Spleen (tissue), 11 donors: ENCODE measurements around the gene CHFR. TPM values are rescaled to one million over a fixed set of nuclear protein-coding genes. Genes with fewer than 3 reads are reported as not detected.
A peak's percentile ranks its signal among the peaks of the same experiment; 100 is the strongest.

ENCODE experiments used
- DNase-seq: peaks from one replicate; pipeline ENCODE4 v3.0.0-alpha.2; 2020
- H3K27ac ChIP-seq, 8 donors: fragments of 200-600 bp; sonication (generic) in 7 of 8; 1 replicate in 4 of 8; 2 replicates in 4 of 8; pipeline versions ENCODE4 v1.5.0 to v1.8.0; 2016 to 2021; ENCODE audit warnings: inconsistent platforms in 4 of 8, mild to moderate bottlenecking in 4 of 8, moderate library complexity in 1 of 8
- H3K27me3 ChIP-seq, 7 donors: fragments of 200-600 bp; sonication (generic) in 6 of 7; replicated peaks in 1 of 7; 1 replicate in 4 of 7; 2 replicates in 3 of 7; pipeline versions ENCODE4 v1.5.0 to v1.8.0; 2016 to 2021; ENCODE audit warnings: inconsistent platforms in 3 of 7, mild to moderate bottlenecking in 1 of 7
- H3K36me3 ChIP-seq, 6 donors: fragments of 200-600 bp; sonication (generic) in 5 of 6; 1 replicate in 4 of 6; 2 replicates in 2 of 6; pipeline versions ENCODE4 v1.5.0 to v1.8.0; 2016 to 2021; ENCODE audit warnings: inconsistent platforms in 2 of 6
- H3K4me1 ChIP-seq, 6 donors: fragments of 200-600 bp; sonication (generic) in 5 of 6; 1 replicate in 3 of 6; 2 replicates in 3 of 6; pipeline versions ENCODE4 v1.5.0 to v1.8.0; 2016 to 2021; ENCODE audit warnings: inconsistent platforms in 3 of 6
- H3K4me3 ChIP-seq, 8 donors: fragments of 200-600 bp; sonication (generic) in 7 of 8; 1 replicate in 4 of 8; 2 replicates in 4 of 8; pipeline versions ENCODE4 v1.5.0 to v1.8.0; 2016 to 2021; ENCODE audit warnings: inconsistent platforms in 4 of 8, mild to moderate bottlenecking in 4 of 8, moderate library complexity in 2 of 8
- H3K9me3 ChIP-seq, 8 donors: fragments of 200-600 bp; sonication (generic) in 7 of 8; 1 replicate in 4 of 8; 2 replicates in 4 of 8; pipeline versions ENCODE4 v1.5.0 to v1.8.0; 2016 to 2021; ENCODE audit warnings: inconsistent platforms in 4 of 8
- POLR2A ChIP-seq, 3 donors: fragments of 450-650 bp; IDR thresholded peaks; one replicate each; pipeline ENCODE4 v1.5.1; 2017; ENCODE audit warnings: antibody characterized with exemption in 3 of 3, mild to moderate bottlenecking in 1 of 3
- POLR2AphosphoS5 ChIP-seq, 3 donors: sonication (generic); formaldehyde crosslinking; IDR thresholded peaks; one replicate each; pipeline ENCODE4 v1.5.1; 2017; ENCODE audit warnings: antibody characterized with exemption in 3 of 3
- WGBS, 5 donors: extraction: QIAGEN DNeasy Blood & Tissue Kit in 3 of 5; methylation state at CpG; one replicate each; pipeline versions ENCODE4 v1.1.5 to v1.1.7; 2013 to 2018; 5-methylcytosine and 5-hydroxymethylcytosine counted together
- intact Hi-C: fragments of 100-400 bp; cut with DNase I; formaldehyde crosslinking; loops from one replicate; pipeline ENCODE4 v1.15.0; 2023; ENCODE audit warnings: low total_unique reads
- polyA plus RNA-seq, 3 donors: library from polyadenylated mRNA; stranded (reverse); fragments of 200-250 nt; gene quantifications; one replicate each; pipeline ENCODE4 v1.2.1, GENCODE V29; 2013
- total RNA-seq, 7 donors: library from RNA; depleted of rRNA in 3 of 7; stranded (reverse); fragments of >200 nt in 3 of 7; fragmentation: NEBNext Ultra II Directional in 4 of 7; extraction: Animal tissue kit (Norgen Biotek cat#: 25700) in 4 of 7; gene quantifications; one replicate each; pipeline versions ENCODE4 v1.1.0 to v1.2.1, GENCODE V29; 2016 to 2021
- TF ChIP-seq, protein P1 (sequence below), 11 experiments: fragments of 200-600 bp in 7 of 11; fragments of 450-650 bp in 4 of 11; sonication (generic) in 4 of 11; IDR thresholded peaks in 8 of 11; conservative IDR thresholded peaks in 3 of 11; 1 replicate in 7 of 11; 2 replicates in 4 of 11; pipeline versions ENCODE4 v1.4.0 to v1.8.0; 2016 to 2021; ENCODE audit warnings: antibody characterized with exemption in 11 of 11, inconsistent platforms in 4 of 11, mild to moderate bottlenecking in 1 of 11
- donor health status: healthy with polysubstance abuse.
- donor health status: DM: no; HTN: no; CAD: no; lungs with moderate emphysema.
- donor health status: DM: no; HTN: no; CAD: no.
- donor health status: Bipolar disorder and iron deficiency.
- donor health status: healthy.
- donor health status: DM: no; HTN: no; CAD: no.
- donor health status: DM: yes; HTN: yes; CAD: no.

Gene CHFR
- total and polyA plus RNA-seq, 10 donors: 26.7 to 87.2 (median 64.6) TPM

DNA sequence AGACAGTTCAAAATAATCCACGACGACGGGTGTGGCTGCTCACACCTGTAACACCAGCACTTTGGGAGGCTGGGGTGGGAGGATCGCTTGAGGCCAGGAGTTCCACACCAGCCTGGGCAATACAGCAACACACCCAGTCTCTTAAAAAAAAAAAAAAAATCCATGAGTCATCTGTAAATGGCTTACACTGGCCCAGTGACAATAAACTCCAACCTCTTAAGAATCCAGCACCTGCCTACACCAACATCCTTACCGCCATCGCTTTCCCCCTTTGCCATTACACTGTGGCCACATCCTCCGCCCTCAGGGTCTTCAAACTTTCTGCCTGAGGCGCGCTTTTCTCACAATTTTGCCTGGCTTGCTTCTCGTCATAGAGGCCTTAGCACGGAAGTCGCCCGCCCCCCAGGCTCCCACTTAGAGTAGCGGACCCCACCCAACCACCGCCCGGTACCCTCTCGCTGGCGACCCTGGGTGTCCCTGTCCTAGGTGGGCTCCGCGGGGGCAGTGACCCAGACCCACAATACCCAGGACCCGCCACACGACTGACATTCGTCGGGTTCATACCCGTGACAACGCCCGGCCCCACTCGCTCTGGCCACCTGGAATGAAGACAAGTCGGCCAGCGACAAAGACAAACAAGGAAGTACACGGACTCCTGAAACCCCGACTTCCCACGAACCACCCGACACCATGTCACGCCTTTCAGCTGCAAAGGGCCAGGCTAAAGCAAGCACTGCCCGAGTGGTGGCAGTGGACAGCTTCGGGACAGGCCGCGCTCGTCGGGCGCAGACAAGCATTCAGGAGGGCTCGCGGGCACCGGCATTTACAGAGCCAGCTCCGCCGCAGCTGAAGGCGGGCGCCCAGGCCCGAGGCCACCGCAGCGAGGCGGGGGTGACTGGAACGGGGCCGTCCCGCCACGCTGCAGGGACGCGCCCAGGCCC, 59.4 kb downstream of the CHFR start:
- peak; percentile 89 for DNase-seq
- Histone ChIP-seq H3K4me1 (peaks cover 17 to 56% (median 31%) of the 10 kb centered on the region in 6 donors), H3K27me3 (no peaks in the 10 kb centered on the region), H3K36me3 (peaks cover 0 to 58% (median 17%) of the 10 kb centered on the region in 6 donors), H3K4me3 (peak overlapping the region; percentile 89 to 99 (median 97)), H3K27ac (peak overlapping the region; percentile 93 to 100 (median 98)), H3K9me3 (no peaks in the 10 kb centered on the region)
- intact Hi-C loops: loop anchor here (10.0 kb wide), 1 partner anchor 57 kb away; the partner anchor contains the start of gene CHFR
- 11 to 22% (median 12%) methylated on average over 25 to 59 of the region's 59 CpGs for WGBS, 5 donors
- TF ChIP-seq POLR2A (IDR thresholded peaks at IDR 0.05) (no peak), POLR2AphosphoS5 (IDR thresholded peaks at IDR 0.05) (no peak)
- TF ChIP-seq, protein P1, sequence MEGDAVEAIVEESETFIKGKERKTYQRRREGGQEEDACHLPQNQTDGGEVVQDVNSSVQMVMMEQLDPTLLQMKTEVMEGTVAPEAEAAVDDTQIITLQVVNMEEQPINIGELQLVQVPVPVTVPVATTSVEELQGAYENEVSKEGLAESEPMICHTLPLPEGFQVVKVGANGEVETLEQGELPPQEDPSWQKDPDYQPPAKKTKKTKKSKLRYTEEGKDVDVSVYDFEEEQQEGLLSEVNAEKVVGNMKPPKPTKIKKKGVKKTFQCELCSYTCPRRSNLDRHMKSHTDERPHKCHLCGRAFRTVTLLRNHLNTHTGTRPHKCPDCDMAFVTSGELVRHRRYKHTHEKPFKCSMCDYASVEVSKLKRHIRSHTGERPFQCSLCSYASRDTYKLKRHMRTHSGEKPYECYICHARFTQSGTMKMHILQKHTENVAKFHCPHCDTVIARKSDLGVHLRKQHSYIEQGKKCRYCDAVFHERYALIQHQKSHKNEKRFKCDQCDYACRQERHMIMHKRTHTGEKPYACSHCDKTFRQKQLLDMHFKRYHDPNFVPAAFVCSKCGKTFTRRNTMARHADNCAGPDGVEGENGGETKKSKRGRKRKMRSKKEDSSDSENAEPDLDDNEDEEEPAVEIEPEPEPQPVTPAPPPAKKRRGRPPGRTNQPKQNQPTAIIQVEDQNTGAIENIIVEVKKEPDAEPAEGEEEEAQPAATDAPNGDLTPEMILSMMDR (IDR thresholded peaks at IDR 0.05 in 8 of 11, conservative IDR thresholded peaks at IDR 0.05 in 3 of 11): no peak

DNA sequence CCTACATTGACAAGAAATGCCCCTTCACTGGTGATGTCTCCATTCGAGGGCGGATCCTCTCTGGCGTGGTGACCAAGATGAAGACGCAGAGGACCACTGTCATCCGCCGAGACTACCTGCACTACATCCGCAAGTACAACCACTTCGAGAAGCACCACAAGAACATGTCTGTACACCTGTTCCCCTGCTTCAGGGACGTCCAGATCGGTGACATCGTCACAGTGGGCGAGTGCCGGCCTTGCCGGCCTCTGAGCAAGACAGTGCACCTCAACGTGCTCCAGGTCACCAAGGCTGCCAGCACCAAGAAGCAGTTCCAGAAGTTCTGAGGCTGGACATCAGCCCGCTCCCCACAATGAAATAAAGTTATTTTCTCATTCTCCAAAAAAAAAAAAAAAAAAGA, 61.5 kb downstream of the CHFR start:
- TF ChIP-seq POLR2AphosphoS5 (IDR thresholded peaks at IDR 0.05) (no peak), POLR2A (IDR thresholded peaks at IDR 0.05) (no peak)
- TF ChIP-seq, protein P1 (IDR thresholded peaks at IDR 0.05 in 8 of 11, conservative IDR thresholded peaks at IDR 0.05 in 3 of 11): no peak
- Histone ChIP-seq H3K27me3 (no peaks in the 10 kb centered on the region), H3K4me3 (no peak overlapping the region), H3K27ac (no peak overlapping the region), H3K36me3 (peaks cover 0 to 66% (median 30%) of the 10 kb centered on the region in 6 donors), H3K4me1 (peaks cover 17 to 56% (median 31%) of the 10 kb centered on the region in 6 donors), H3K9me3 (no peaks in the 10 kb centered on the region)
- DNase-seq: no peak
- intact Hi-C loops: loop anchor here (10.0 kb wide), 1 partner anchor 59 kb away; the partner anchor contains the start of gene CHFR
- WGBS, 5 donors: 92 to 100% (median 94%) methylated on average over 10 to 16 of the region's 16 CpGs

DNA sequence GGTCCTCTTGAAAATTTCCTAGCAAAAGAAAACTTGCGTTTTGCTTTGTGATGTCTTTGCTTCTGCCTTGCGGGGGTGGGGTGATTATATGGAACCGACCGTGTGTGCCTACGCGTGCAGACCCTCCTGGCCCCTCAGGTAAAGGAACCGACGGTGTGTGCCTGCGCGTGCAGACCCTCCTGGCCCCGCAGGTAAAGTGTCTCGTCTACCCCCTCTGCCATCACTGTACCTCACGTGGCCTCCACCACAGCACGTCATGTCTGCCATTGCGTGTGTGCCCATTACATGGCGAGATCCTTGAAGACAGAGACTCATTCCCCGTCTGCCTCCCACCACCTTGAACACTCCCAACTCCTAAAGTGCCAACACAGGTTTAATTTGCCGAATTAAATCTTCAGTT, 62.3 kb downstream of the CHFR start:
- TF ChIP-seq POLR2AphosphoS5 (IDR thresholded peaks at IDR 0.05): peak in 1 of 3 donors; percentile 28
- no peak for TF ChIP-seq POLR2A (IDR thresholded peaks at IDR 0.05)
- Histone ChIP-seq H3K36me3 (peaks cover 0 to 74% (median 34%) of the 10 kb centered on the region in 6 donors), H3K27ac (no peak overlapping the region), H3K27me3 (no peaks in the 10 kb centered on the region), H3K9me3 (no peaks in the 10 kb centered on the region), H3K4me3 (no peak overlapping the region), H3K4me1 (peaks cover 17 to 63% (median 34%) of the 10 kb centered on the region in 6 donors)
- intact Hi-C loops: loop anchor here (10.0 kb wide), 1 partner anchor 60 kb away; the partner anchor contains the start of gene CHFR
- no peak for DNase-seq
- 93 to 96% (median 95%) methylated on average over 18 of the region's 18 CpGs for WGBS, 5 donors

DNA sequence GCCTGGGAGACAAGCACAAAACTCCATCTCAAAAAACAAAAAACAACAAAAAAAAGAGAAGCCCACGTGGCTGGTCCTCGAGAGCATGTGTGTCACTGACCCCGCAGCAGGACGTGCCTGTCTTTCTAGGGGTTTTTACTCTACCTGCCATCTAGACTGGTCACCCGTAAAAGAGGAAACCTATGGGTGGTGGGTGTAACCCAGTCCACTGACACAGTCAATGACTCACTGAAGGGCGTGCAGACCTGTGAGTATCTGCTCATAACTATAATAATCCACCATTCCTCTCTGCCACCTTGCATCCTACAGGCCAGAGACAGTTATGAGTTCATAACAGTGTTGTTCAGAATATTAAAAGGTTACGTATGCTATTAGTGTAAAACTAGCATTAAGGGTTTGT, 63.4 kb downstream of the CHFR start:
- Histone ChIP-seq H3K4me3 (no peak overlapping the region), H3K27ac (no peak overlapping the region), H3K27me3 (no peaks in the 10 kb centered on the region), H3K9me3 (no peaks in the 10 kb centered on the region), H3K4me1 (peaks cover 14 to 65% (median 32%) of the 10 kb centered on the region in 6 donors), H3K36me3 (peaks cover 0 to 84% (median 45%) of the 10 kb centered on the region in 6 donors)
- no peak for DNase-seq
- intact Hi-C loops: loop anchor here (10.0 kb wide), 1 partner anchor 61 kb away; the partner anchor contains the start of gene CHFR
- 77 to 87% (median 83%) methylated on average over 7 of the region's 7 CpGs for WGBS, 5 donors
- TF ChIP-seq POLR2AphosphoS5 (IDR thresholded peaks at IDR 0.05): no peak
- TF ChIP-seq, protein P1 (IDR thresholded peaks at IDR 0.05 in 8 of 11, conservative IDR thresholded peaks at IDR 0.05 in 3 of 11): no peak
- TF ChIP-seq POLR2A (IDR thresholded peaks at IDR 0.05): no peak
